Measurements from ENCODE around the gene BMPR1B.
A peak's percentile ranks its signal among the peaks of the same experiment; 100 is the strongest.
"Not testable (repeated sequence)": the region's sequence is repeated elsewhere in the genome, so short reads cannot be mapped to it uniquely, and the experiment has no call there.

BMPR1B gene

GRCh38 chr4:95049551-95050233 is 291.9 kb downstream of the BMPR1B start:
- no peak for DNase-seq

GRCh38 chr4:95050980-95051701 is 293.4 kb downstream of the BMPR1B start:
- no peak for DNase-seq

GRCh38 chr4:95051702-95052020 is 293.9 kb downstream of the BMPR1B start:
- no peak for DNase-seq

- DNase-seq, result no peak
These were observed 301.2 kb downstream of the BMPR1B start for GRCh38 chr4:95058991-95059390.

- DNase-seq, result peak; percentile 4
These were observed 301.9 kb downstream of the BMPR1B start for GRCh38 chr4:95059663-95060062.

GRCh38 chr4:95061220-95061619 is 303.5 kb downstream of the BMPR1B start:
- no peak for DNase-seq

GRCh38 chr4:95061801-95062200 is 304.0 kb downstream of the BMPR1B start:
- not testable (repeated sequence) for DNase-seq

- DNase-seq, result no peak
These were observed 308.3 kb downstream of the BMPR1B start for GRCh38 chr4:95066050-95066449.

GRCh38 chr4:95068401-95068800 is 310.6 kb downstream of the BMPR1B start:
- DNase-seq, result no peak

GRCh38 chr4:95068818-95069478 is 311.2 kb downstream of the BMPR1B start:
- peak; percentile 13 for DNase-seq

GRCh38 chr4:95071851-95072250 is 314.1 kb downstream of the BMPR1B start:
- no peak for DNase-seq

- no peak for DNase-seq
These were observed 315.9 kb downstream of the BMPR1B start for GRCh38 chr4:95073646-95074045.

- DNase-seq, result no peak
These were observed 320.1 kb downstream of the BMPR1B start for GRCh38 chr4:95077864-95078263.

GRCh38 chr4:95080969-95081368 is 323.2 kb downstream of the BMPR1B start:
- no peak for DNase-seq

GRCh38 chr4:95084584-95084983 is 326.8 kb downstream of the BMPR1B start:
- DNase-seq, result no peak

- DNase-seq, result no peak
These were observed 327.5 kb downstream of the BMPR1B start for GRCh38 chr4:95085124-95085833.

- no peak for DNase-seq
These were observed 328.8 kb downstream of the BMPR1B start for GRCh38 chr4:95086551-95086950.

GRCh38 chr4:95087657-95088455 is 330.1 kb downstream of the BMPR1B start:
- no peak for DNase-seq

GRCh38 chr4:95091272-95091671 is 333.5 kb downstream of the BMPR1B start:
- no peak for DNase-seq

GRCh38 chr4:95092766-95093165 is 335.0 kb downstream of the BMPR1B start:
- peak; percentile 63 for DNase-seq

- DNase-seq, result no peak
These were observed 335.7 kb downstream of the BMPR1B start for GRCh38 chr4:95093460-95093859.

All from RPMI8226 (cell line).